Smooth muscle cell of the brain vasculature (primary cell): ENCODE results near the gene GPC6.

Experiments
- DNase-seq: peaks from one replicate; pipeline ENCODE4 v3.0.0-alpha.2; 2012; ENCODE audit warnings: low read depth, low spot score

GPC6 gene

GRCh38 chr13:94455414-94455813 is 1228.8 kb downstream of the GPC6 start:
- DNase-seq: no peak
